Measurements from ENCODE around the gene C12orf75.
"Not testable (repeated sequence)": the region's sequence is repeated elsewhere in the genome, so short reads cannot be mapped to it uniquely, and the experiment has no call there.

Gene C12orf75

GRCh38 chr12:105377077-105377476, 46.6 kb downstream of the C12orf75 start:
- no peak for DNase-seq (ENCODE audit: low read depth in 2 of 2)

GRCh38 chr12:105378911-105379310, 48.4 kb downstream of the C12orf75 start:
- no peak for DNase-seq (ENCODE audit: low read depth in 2 of 2)

- no peak for DNase-seq (ENCODE audit: low read depth in 2 of 2)
These were observed 52.5 kb downstream of the C12orf75 start for GRCh38 chr12:105382771-105383622.

GRCh38 chr12:105384220-105384619, 53.7 kb downstream of the C12orf75 start:
- DNase-seq (ENCODE audit: low read depth in 2 of 2), result no peak

- no peak for DNase-seq (ENCODE audit: low read depth in 2 of 2)
These were observed 54.5 kb downstream of the C12orf75 start for GRCh38 chr12:105384916-105385535.

GRCh38 chr12:105386431-105386830, 55.9 kb downstream of the C12orf75 start:
- no peak for DNase-seq (ENCODE audit: low read depth in 2 of 2)

GRCh38 chr12:105391231-105391630, 60.7 kb downstream of the C12orf75 start:
- no peak for DNase-seq (ENCODE audit: low read depth in 2 of 2)

GRCh38 chr12:105393587-105393986, 63.1 kb downstream of the C12orf75 start:
- DNase-seq (ENCODE audit: low read depth in 2 of 2), result no peak

GRCh38 chr12:105396024-105396423, 65.5 kb downstream of the C12orf75 start:
- no peak for DNase-seq (ENCODE audit: low read depth in 2 of 2)

GRCh38 chr12:105396983-105397382, 66.5 kb downstream of the C12orf75 start:
- DNase-seq (ENCODE audit: low read depth in 2 of 2), result no peak

GRCh38 chr12:105398930-105399329, 68.4 kb downstream of the C12orf75 start:
- no peak for DNase-seq (ENCODE audit: low read depth in 2 of 2)

- no peak for DNase-seq (ENCODE audit: low read depth in 2 of 2)
These were observed 69.1 kb downstream of the C12orf75 start for GRCh38 chr12:105399428-105400081.

- DNase-seq (ENCODE audit: low read depth in 2 of 2), result no peak
These were observed 69.7 kb downstream of the C12orf75 start for GRCh38 chr12:105400227-105400626.

GRCh38 chr12:105401198-105401597, 70.7 kb downstream of the C12orf75 start:
- no peak for DNase-seq (ENCODE audit: low read depth in 2 of 2)

- DNase-seq (ENCODE audit: low read depth in 2 of 2), result no peak
These were observed 71.9 kb downstream of the C12orf75 start for GRCh38 chr12:105402366-105402765.

- no peak for DNase-seq (ENCODE audit: low read depth in 2 of 2)
These were observed 72.6 kb downstream of the C12orf75 start for GRCh38 chr12:105403095-105403494.

GRCh38 chr12:105404134-105404533, 73.6 kb downstream of the C12orf75 start:
- DNase-seq (ENCODE audit: low read depth in 2 of 2), result not testable (repeated sequence)

GRCh38 chr12:105406497-105406896, 76.0 kb downstream of the C12orf75 start:
- no peak for DNase-seq (ENCODE audit: low read depth in 2 of 2)

GRCh38 chr12:105409279-105409678, 78.8 kb downstream of the C12orf75 start:
- no peak for DNase-seq (ENCODE audit: low read depth in 2 of 2)

GRCh38 chr12:105409801-105410471, 79.4 kb downstream of the C12orf75 start:
- no peak for DNase-seq (ENCODE audit: low read depth in 2 of 2)

GRCh38 chr12:105413911-105414487, 83.5 kb downstream of the C12orf75 start:
- no peak for DNase-seq (ENCODE audit: low read depth in 2 of 2)

GRCh38 chr12:105417732-105418131, 87.2 kb downstream of the C12orf75 start:
- DNase-seq (ENCODE audit: low read depth in 2 of 2), result no peak
